Cardiac septum (tissue), 1 donor: Measurements from ENCODE around the gene LPO. TPM values are rescaled to one million over a fixed set of nuclear protein-coding genes. Genes with fewer than 3 reads are reported as not detected.

Experiments
- DNase-seq: peaks from one replicate; pipeline ENCODE4 v3.0.0-alpha.2; 2020; ENCODE audit warnings: low spot score
- intact Hi-C: fragments of 100-400 bp; cut with DNase I; formaldehyde crosslinking; loops from one replicate; pipeline ENCODE4 v1.14.0; 2022
- total RNA-seq: library from RNA; stranded (reverse); fragmentation: NEBNext Ultra II Directional; extraction: Animal tissue kit (Norgen Biotek cat#: 25700); gene quantifications from one replicate; pipeline ENCODE4 v1.2.1, GENCODE V29; 2021
- donor health status: DM: no; HTN: no; CAD: no.

Gene LPO
- total RNA-seq, 1 donor from 2014 or later, result not detected

- intact Hi-C loops, result no loop called here
- DNase-seq, result no peak
Observed at GRCh38 chr17:58224315-58224714, 14.1 kb upstream of the LPO start.

GRCh38 chr17:58227733-58228132, 10.7 kb upstream of the LPO start:
- DNase-seq, result no peak
- intact Hi-C loops, result no loop called here

- DNase-seq, result no peak
- intact Hi-C loops, result no loop called here
Observed at GRCh38 chr17:58228679-58229078, 9.7 kb upstream of the LPO start.

- intact Hi-C loops, result no loop called here
- no peak for DNase-seq
Observed at GRCh38 chr17:58229384-58229783, 9.0 kb upstream of the LPO start.

GRCh38 chr17:58229881-58230280, 8.5 kb upstream of the LPO start:
- DNase-seq, result no peak
- intact Hi-C loops, result no loop called here

GRCh38 chr17:58231641-58232040, 6.7 kb upstream of the LPO start:
- intact Hi-C loops, result no loop called here
- no peak for DNase-seq

GRCh38 chr17:58232707-58233156, 5.7 kb upstream of the LPO start:
- intact Hi-C loops, result no loop called here
- DNase-seq, result no peak

GRCh38 chr17:58233543-58233942, 4.8 kb upstream of the LPO start:
- no peak for DNase-seq
- intact Hi-C loops, result no loop called here

GRCh38 chr17:58234512-58234911, 3.9 kb upstream of the LPO start:
- intact Hi-C loops, result no loop called here
- DNase-seq, result no peak

GRCh38 chr17:58235821-58236220, 2.6 kb upstream of the LPO start:
- DNase-seq, result no peak
- intact Hi-C loops, result no loop called here

GRCh38 chr17:58236394-58236793, 2.0 kb upstream of the LPO start:
- DNase-seq, result no peak
- intact Hi-C loops, result no loop called here

GRCh38 chr17:58239987-58240386, 1.6 kb downstream of the LPO start:
- DNase-seq, result no peak
- intact Hi-C loops, result no loop called here

- intact Hi-C loops, result no loop called here
- DNase-seq, result no peak
Observed at GRCh38 chr17:58242171-58242784, 3.9 kb downstream of the LPO start.

- intact Hi-C loops, result no loop called here
- DNase-seq, result no peak
Observed at GRCh38 chr17:58244963-58245362, 6.6 kb downstream of the LPO start.

- intact Hi-C loops, result no loop called here
- DNase-seq, result no peak
Observed at GRCh38 chr17:58245428-58246103, 7.2 kb downstream of the LPO start.

- DNase-seq, result no peak
- intact Hi-C loops, result no loop called here
Observed at GRCh38 chr17:58246104-58246740, 7.8 kb downstream of the LPO start.

- no peak for DNase-seq
- intact Hi-C loops, result no loop called here
Observed at GRCh38 chr17:58246781-58247180, 8.4 kb downstream of the LPO start.

- DNase-seq, result no peak
Observed at GRCh38 chr17:58247511-58248363, 9.4 kb downstream of the LPO start.

GRCh38 chr17:58248955-58249269, 10.5 kb downstream of the LPO start:
- intact Hi-C loops, result no loop called here
- DNase-seq, result no peak

More at GRCh38 chr17:58247511-58248363, 9.4 kb downstream of the LPO start:
- intact Hi-C loops, result no loop called here
